ENCODE data around the gene METTL13. TPM values are rescaled to one million over a fixed set of nuclear protein-coding genes. Genes with fewer than 3 reads are reported as not detected.

The METTL13 gene
- total RNA-seq, 1 experiment from 2014 or later = 49.9 TPM

GRCh38 chr1:171744986-171745385, 36.5 kb upstream of the METTL13 start:
- no peaks in the 10 kb centered on the region for H3K27me3 ChIP-seq (replicated peaks; ENCODE audit: insufficient read depth, low read depth, low read length, poor library complexity)
- H3K9me3 ChIP-seq (ENCODE audit: low read depth, low read length, poor library complexity, severe bottlenecking) = no peaks in the 10 kb centered on the region
- no peak overlapping the region for H3K4me3 ChIP-seq (ENCODE audit: low read depth, low read length, poor library complexity, severe bottlenecking)
- no peak overlapping the region for H3K27ac ChIP-seq (ENCODE audit: low read depth, low read length, poor library complexity, severe bottlenecking)
- POLR2A ChIA-PET (ENCODE audit: low non-redundant PET) = no interaction called here
- DNase-seq (ENCODE audit: low spot score) = no peak
- TF ChIP-seq CTCF (conservative IDR thresholded peaks at IDR 0.05; ENCODE audit: low read depth, low read length) (no peak), EZH2 (IDR thresholded peaks at IDR 0.05; ENCODE audit: borderline replicate concordance, low read depth, low read length, poor library complexity, severe bottlenecking) (no peak)
- CTCF ChIA-PET = no interaction called here
- peaks cover 7% of the 10 kb centered on the region for H3K4me1 ChIP-seq (ENCODE audit: insufficient read depth, low read length, poor library complexity, severe bottlenecking)
- BruUV-seq (replicated peaks) = no TSS peak
- no peaks in the 10 kb centered on the region for H3K36me3 ChIP-seq (ENCODE audit: insufficient read depth, low read length, poor library complexity, severe bottlenecking)
- intact Hi-C loops (cut with micrococcal nuclease; ENCODE audit: unreplicated experiment) = no loop called here

GRCh38 chr1:171748651-171749050, 32.8 kb upstream of the METTL13 start:
- POLR2A ChIA-PET (ENCODE audit: low non-redundant PET) = no interaction called here
- Histone ChIP-seq H3K27ac (ENCODE audit: low read depth, low read length, poor library complexity, severe bottlenecking) (no peak overlapping the region), H3K4me3 (ENCODE audit: low read depth, low read length, poor library complexity, severe bottlenecking) (no peak overlapping the region), H3K4me1 (ENCODE audit: insufficient read depth, low read length, poor library complexity, severe bottlenecking) (no peaks in the 10 kb centered on the region), H3K9me3 (ENCODE audit: low read depth, low read length, poor library complexity, severe bottlenecking) (no peaks in the 10 kb centered on the region), H3K36me3 (ENCODE audit: insufficient read depth, low read length, poor library complexity, severe bottlenecking) (no peaks in the 10 kb centered on the region), H3K27me3 (replicated peaks; ENCODE audit: insufficient read depth, low read depth, low read length, poor library complexity) (no peaks in the 10 kb centered on the region)
- DNase-seq (ENCODE audit: low spot score) = no peak
- intact Hi-C loops (cut with micrococcal nuclease; ENCODE audit: unreplicated experiment) = no loop called here
- CTCF ChIA-PET = no interaction called here
- BruUV-seq (replicated peaks) = no TSS peak
- TF ChIP-seq EZH2 (IDR thresholded peaks at IDR 0.05; ENCODE audit: borderline replicate concordance, low read depth, low read length, poor library complexity, severe bottlenecking) (no peak), CTCF (conservative IDR thresholded peaks at IDR 0.05; ENCODE audit: low read depth, low read length) (no peak)

GRCh38 chr1:171751221-171751620, 30.2 kb upstream of the METTL13 start:
- Histone ChIP-seq H3K27me3 (replicated peaks; ENCODE audit: insufficient read depth, low read depth, low read length, poor library complexity) (no peaks in the 10 kb centered on the region), H3K36me3 (ENCODE audit: insufficient read depth, low read length, poor library complexity, severe bottlenecking) (no peaks in the 10 kb centered on the region), H3K4me1 (ENCODE audit: insufficient read depth, low read length, poor library complexity, severe bottlenecking) (no peaks in the 10 kb centered on the region), H3K9me3 (ENCODE audit: low read depth, low read length, poor library complexity, severe bottlenecking) (no peaks in the 10 kb centered on the region), H3K27ac (ENCODE audit: low read depth, low read length, poor library complexity, severe bottlenecking) (no peak overlapping the region), H3K4me3 (ENCODE audit: low read depth, low read length, poor library complexity, severe bottlenecking) (no peak overlapping the region)
- TF ChIP-seq CTCF (conservative IDR thresholded peaks at IDR 0.05; ENCODE audit: low read depth, low read length) (no peak), EZH2 (IDR thresholded peaks at IDR 0.05; ENCODE audit: borderline replicate concordance, low read depth, low read length, poor library complexity, severe bottlenecking) (no peak)
- BruUV-seq (replicated peaks) = no TSS peak
- DNase-seq (ENCODE audit: low spot score) = no peak
- intact Hi-C loops (cut with micrococcal nuclease; ENCODE audit: unreplicated experiment) = no loop called here
- ChIA-PET CTCF (no interaction called here), POLR2A (ENCODE audit: low non-redundant PET) (no interaction called here)

All from A673 (cell line).